ENCODE measurements around the gene SLC16A10. TPM values are rescaled to one million over a fixed set of nuclear protein-coding genes. Genes with fewer than 3 reads are reported as not detected.

The SLC16A10 gene
- polyA plus RNA-seq, 1 donor, result 22.4 TPM

- Histone ChIP-seq H3K4me3 (ENCODE audit: low read length) (no peak overlapping the region), H3K9me3 (ENCODE audit: control insufficient read depth, low read depth, low read length) (peaks cover 10% of the 10 kb centered on the region), H3K27ac (ENCODE audit: low read length) (no peak overlapping the region), H3K36me3 (ENCODE audit: control insufficient read depth, insufficient read depth, low read length) (peaks cover 58% of the 10 kb centered on the region), H3K27me3 (ENCODE audit: control insufficient read depth, insufficient read depth, low read length) (no peaks in the 10 kb centered on the region), H3K4me1 (ENCODE audit: control insufficient read depth, insufficient read depth, low read length) (no peaks in the 10 kb centered on the region)
- 100% methylated on average over 1 of the region's 1 CpG for whole genome bisulfite sequencing (ENCODE audit: insufficient coverage, low lambda C conversion rate)
- no peak for DNase-seq
Measured at GRCh38 chr6:111269401-111269970, 182.2 kb downstream of the SLC16A10 start.

- no peaks in the 10 kb centered on the region for H3K27me3 ChIP-seq (ENCODE audit: control insufficient read depth, insufficient read depth, low read length)
- peaks cover 15% of the 10 kb centered on the region for H3K9me3 ChIP-seq (ENCODE audit: control insufficient read depth, low read depth, low read length)
- no peaks in the 10 kb centered on the region for H3K4me1 ChIP-seq (ENCODE audit: control insufficient read depth, insufficient read depth, low read length)
- no peak overlapping the region for H3K4me3 ChIP-seq (ENCODE audit: low read length)
- H3K36me3 ChIP-seq (ENCODE audit: control insufficient read depth, insufficient read depth, low read length), result peaks cover 58% of the 10 kb centered on the region
- no CpG with 5 or more reads among the region's 4 CpGs for WGBS (ENCODE audit: insufficient coverage, low lambda C conversion rate)
- no peak overlapping the region for H3K27ac ChIP-seq (ENCODE audit: low read length)
- DNase-seq, result no peak
Measured at GRCh38 chr6:111270121-111270520, 182.8 kb downstream of the SLC16A10 start.

- WGBS (ENCODE audit: insufficient coverage, low lambda C conversion rate), result 100% methylated on average over 1 of the region's 3 CpGs
- H3K36me3 ChIP-seq (ENCODE audit: control insufficient read depth, insufficient read depth, low read length), result peaks cover 55% of the 10 kb centered on the region
Measured at GRCh38 chr6:111274593-111275217, 187.4 kb downstream of the SLC16A10 start.

GRCh38 chr6:111276335-111276734 lies 189.0 kb downstream of the SLC16A10 start:
- no peak for DNase-seq
- no CpG with 5 or more reads among the region's 2 CpGs for WGBS (ENCODE audit: insufficient coverage, low lambda C conversion rate)
- Histone ChIP-seq H3K27ac (ENCODE audit: low read length) (no peak overlapping the region), H3K4me3 (ENCODE audit: low read length) (no peak overlapping the region), H3K4me1 (ENCODE audit: control insufficient read depth, insufficient read depth, low read length) (peaks cover 25% of the 10 kb centered on the region), H3K9me3 (ENCODE audit: control insufficient read depth, low read depth, low read length) (peaks cover 19% of the 10 kb centered on the region), H3K27me3 (ENCODE audit: control insufficient read depth, insufficient read depth, low read length) (no peaks in the 10 kb centered on the region), H3K36me3 (ENCODE audit: control insufficient read depth, insufficient read depth, low read length) (peaks cover 53% of the 10 kb centered on the region)

More at GRCh38 chr6:111274593-111275217, 187.4 kb downstream of the SLC16A10 start:
- H3K27ac ChIP-seq (ENCODE audit: low read length), result no peak overlapping the region
- no peaks in the 10 kb centered on the region for H3K27me3 ChIP-seq (ENCODE audit: control insufficient read depth, insufficient read depth, low read length)
- no peak overlapping the region for H3K4me3 ChIP-seq (ENCODE audit: low read length)
- H3K9me3 ChIP-seq (ENCODE audit: control insufficient read depth, low read depth, low read length), result peaks cover 19% of the 10 kb centered on the region
- no peak for DNase-seq
- peaks cover 25% of the 10 kb centered on the region for H3K4me1 ChIP-seq (ENCODE audit: control insufficient read depth, insufficient read depth, low read length)

- Histone ChIP-seq H3K4me3 (ENCODE audit: low read length) (no peak overlapping the region), H3K36me3 (ENCODE audit: control insufficient read depth, insufficient read depth, low read length) (peaks cover 53% of the 10 kb centered on the region), H3K4me1 (ENCODE audit: control insufficient read depth, insufficient read depth, low read length) (peaks cover 25% of the 10 kb centered on the region), H3K9me3 (ENCODE audit: control insufficient read depth, low read depth, low read length) (peaks cover 19% of the 10 kb centered on the region), H3K27ac (ENCODE audit: low read length) (no peak overlapping the region), H3K27me3 (ENCODE audit: control insufficient read depth, insufficient read depth, low read length) (no peaks in the 10 kb centered on the region)
- no peak for DNase-seq
- WGBS (ENCODE audit: insufficient coverage, low lambda C conversion rate), result no CpG with 5 or more reads among the region's 3 CpGs
Measured at GRCh38 chr6:111276736-111277135, 189.4 kb downstream of the SLC16A10 start.

- Histone ChIP-seq H3K27me3 (ENCODE audit: control insufficient read depth, insufficient read depth, low read length) (no peaks in the 10 kb centered on the region), H3K9me3 (ENCODE audit: control insufficient read depth, low read depth, low read length) (peaks cover 18% of the 10 kb centered on the region), H3K4me1 (ENCODE audit: control insufficient read depth, insufficient read depth, low read length) (peaks cover 31% of the 10 kb centered on the region), H3K4me3 (ENCODE audit: low read length) (no peak overlapping the region), H3K36me3 (ENCODE audit: control insufficient read depth, insufficient read depth, low read length) (peaks cover 53% of the 10 kb centered on the region), H3K27ac (ENCODE audit: low read length) (peak overlapping the region; percentile 49)
- DNase-seq, result peak; percentile 64 to 66
- WGBS (ENCODE audit: insufficient coverage, low lambda C conversion rate), result 56% methylated on average over 1 of the region's 1 CpG
Measured at GRCh38 chr6:111277819-111278218, 190.5 kb downstream of the SLC16A10 start.

GRCh38 chr6:111278731-111279130 lies 191.4 kb downstream of the SLC16A10 start:
- H3K27me3 ChIP-seq (ENCODE audit: control insufficient read depth, insufficient read depth, low read length), result no peaks in the 10 kb centered on the region
- H3K27ac ChIP-seq (ENCODE audit: low read length), result peak overlapping the region; percentile 49
- H3K36me3 ChIP-seq (ENCODE audit: control insufficient read depth, insufficient read depth, low read length), result peaks cover 51% of the 10 kb centered on the region
- WGBS (ENCODE audit: insufficient coverage, low lambda C conversion rate), result no CpG with 5 or more reads among the region's 2 CpGs
- H3K4me1 ChIP-seq (ENCODE audit: control insufficient read depth, insufficient read depth, low read length), result peaks cover 38% of the 10 kb centered on the region
- peaks cover 11% of the 10 kb centered on the region for H3K9me3 ChIP-seq (ENCODE audit: control insufficient read depth, low read depth, low read length)
- DNase-seq, result peak; percentile 35 to 70
- H3K4me3 ChIP-seq (ENCODE audit: low read length), result no peak overlapping the region

- Histone ChIP-seq H3K4me3 (ENCODE audit: low read length) (no peak overlapping the region), H3K27me3 (ENCODE audit: control insufficient read depth, insufficient read depth, low read length) (no peaks in the 10 kb centered on the region), H3K36me3 (ENCODE audit: control insufficient read depth, insufficient read depth, low read length) (peaks cover 44% of the 10 kb centered on the region), H3K9me3 (ENCODE audit: control insufficient read depth, low read depth, low read length) (peaks cover under 1% of the 10 kb centered on the region), H3K27ac (ENCODE audit: low read length) (no peak overlapping the region), H3K4me1 (ENCODE audit: control insufficient read depth, insufficient read depth, low read length) (peaks cover 40% of the 10 kb centered on the region)
- 93% methylated on average over 3 of the region's 4 CpGs for WGBS (ENCODE audit: insufficient coverage, low lambda C conversion rate)
- no peak for DNase-seq
Measured at GRCh38 chr6:111280445-111280955, 193.2 kb downstream of the SLC16A10 start.

Other genes with a start within 250 kb of the SLC16A10 start
- 83.5 TPM for gene AMD1, start 212.7 kb upstream of the SLC16A10 start, polyA plus RNA-seq
- 57.7 TPM for gene GTF3C6, start 128.8 kb upstream of the SLC16A10 start, polyA plus RNA-seq
- 28.1 TPM for gene RPF2, start 105.5 kb upstream of the SLC16A10 start, polyA plus RNA-seq

All from large intestine (tissue), 3 donors.